BE2C (cell line): ENCODE results near the gene EXOC4.

Source experiments
- DNase-seq: peaks from one replicate; pipeline ENCODE4 v3.0.0-alpha.2; 2020
- H3K27me3 ChIP-seq: fragments of 250-450 bp; sonication (Bioruptor Pico); 2 replicates; pipeline ENCODE4 v1.5.1; 2020; ENCODE audit warnings: mild to moderate bottlenecking
- H3K36me3 ChIP-seq: fragments of 250-450 bp; sonication (Bioruptor Pico); 2 replicates; pipeline ENCODE4 v1.5.1; 2020; ENCODE audit warnings: mild to moderate bottlenecking
- H3K4me1 ChIP-seq: fragments of 250-450 bp; sonication (Bioruptor Pico); 2 replicates; pipeline ENCODE4 v1.5.1; 2020
- H3K4me3 ChIP-seq: 2 replicates; pipeline ENCODE4 v1.5.1; 2011; ENCODE audit warnings: low read depth, low read length
- H3K9me3 ChIP-seq: fragments of 250-450 bp; sonication (Bioruptor Pico); 2 replicates; pipeline ENCODE4 v1.5.1; 2020
- TF ChIP-seq, protein P1 (sequence below): IDR thresholded peaks from 2 replicates; pipeline ENCODE4 v1.5.1; 2012; ENCODE audit warnings: mild to moderate bottlenecking, low read depth, low read length

EXOC4 gene

DNA sequence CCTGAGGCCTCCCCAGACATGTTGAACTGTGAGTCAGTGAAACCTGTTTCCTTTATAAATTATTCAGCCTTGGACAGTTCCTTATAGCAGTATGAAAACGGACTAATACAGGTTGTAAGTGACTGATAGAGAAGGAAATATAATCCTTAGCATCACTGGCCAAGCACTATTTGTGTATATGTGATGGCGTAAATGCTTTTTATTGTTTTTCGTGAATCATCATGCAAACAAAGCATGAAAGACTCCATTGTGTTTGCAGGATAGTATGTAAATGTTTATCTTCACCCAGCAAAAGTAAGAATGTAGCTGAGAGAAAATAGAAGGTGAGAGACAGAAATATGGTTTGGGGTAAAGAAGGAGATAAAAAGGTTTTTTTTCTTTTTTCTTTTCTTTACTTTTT, 781.8 kb downstream of the EXOC4 start:
- Histone ChIP-seq H3K27me3 (no peaks in the 10 kb centered on the region), H3K36me3 (no peaks in the 10 kb centered on the region), H3K9me3 (no peaks in the 10 kb centered on the region), H3K4me3 (no peak overlapping the region), H3K4me1 (no peaks in the 10 kb centered on the region)
- DNase-seq = no peak
- TF ChIP-seq, protein P1, sequence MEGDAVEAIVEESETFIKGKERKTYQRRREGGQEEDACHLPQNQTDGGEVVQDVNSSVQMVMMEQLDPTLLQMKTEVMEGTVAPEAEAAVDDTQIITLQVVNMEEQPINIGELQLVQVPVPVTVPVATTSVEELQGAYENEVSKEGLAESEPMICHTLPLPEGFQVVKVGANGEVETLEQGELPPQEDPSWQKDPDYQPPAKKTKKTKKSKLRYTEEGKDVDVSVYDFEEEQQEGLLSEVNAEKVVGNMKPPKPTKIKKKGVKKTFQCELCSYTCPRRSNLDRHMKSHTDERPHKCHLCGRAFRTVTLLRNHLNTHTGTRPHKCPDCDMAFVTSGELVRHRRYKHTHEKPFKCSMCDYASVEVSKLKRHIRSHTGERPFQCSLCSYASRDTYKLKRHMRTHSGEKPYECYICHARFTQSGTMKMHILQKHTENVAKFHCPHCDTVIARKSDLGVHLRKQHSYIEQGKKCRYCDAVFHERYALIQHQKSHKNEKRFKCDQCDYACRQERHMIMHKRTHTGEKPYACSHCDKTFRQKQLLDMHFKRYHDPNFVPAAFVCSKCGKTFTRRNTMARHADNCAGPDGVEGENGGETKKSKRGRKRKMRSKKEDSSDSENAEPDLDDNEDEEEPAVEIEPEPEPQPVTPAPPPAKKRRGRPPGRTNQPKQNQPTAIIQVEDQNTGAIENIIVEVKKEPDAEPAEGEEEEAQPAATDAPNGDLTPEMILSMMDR = no peak

DNA sequence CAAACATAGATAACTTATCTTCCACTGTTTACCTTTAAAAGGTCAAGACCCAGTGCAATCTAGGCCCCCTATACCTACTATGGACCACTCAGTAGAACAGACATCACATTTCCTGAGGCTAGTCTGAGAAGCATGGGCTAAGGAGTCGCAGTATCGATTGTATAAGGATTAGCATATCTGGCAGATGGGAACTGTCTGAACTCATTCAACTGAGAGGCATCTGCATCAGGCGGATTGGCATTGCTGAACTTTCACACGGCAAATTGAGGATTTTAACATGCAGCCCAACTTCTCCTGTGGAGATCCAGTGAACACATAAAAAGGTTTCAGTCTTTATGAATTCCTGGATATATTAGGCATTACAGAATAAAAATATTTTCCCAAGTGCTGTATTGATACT, 785.1 kb downstream of the EXOC4 start:
- no peak for DNase-seq

DNA sequence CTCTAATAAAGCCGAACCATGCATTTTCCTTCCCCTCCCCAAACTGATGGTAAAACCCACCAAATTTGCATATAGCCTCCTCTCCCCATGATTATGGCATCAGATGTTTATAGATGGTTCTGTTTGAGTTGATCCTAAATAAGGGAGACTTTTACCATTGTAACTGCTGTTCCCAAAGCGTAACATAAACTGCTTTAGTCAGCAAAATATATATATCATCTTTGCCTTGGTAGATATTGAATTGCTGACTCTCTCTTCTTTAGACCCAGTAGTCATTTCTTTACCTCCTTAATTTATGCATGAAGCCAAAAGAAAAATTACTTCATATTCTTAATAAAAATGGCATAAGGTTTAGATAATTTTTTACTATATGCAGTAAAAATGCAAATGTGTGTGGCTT, 788.1 kb downstream of the EXOC4 start:
- TF ChIP-seq, protein P1 = no peak
- H3K4me1 ChIP-seq = no peaks in the 10 kb centered on the region
- H3K9me3 ChIP-seq = no peaks in the 10 kb centered on the region
- H3K4me3 ChIP-seq = no peak overlapping the region
- H3K36me3 ChIP-seq = no peaks in the 10 kb centered on the region
- DNase-seq = no peak
- H3K27me3 ChIP-seq = no peaks in the 10 kb centered on the region

More for the DNA sequence above, 785.1 kb downstream of the EXOC4 start:
- Histone ChIP-seq H3K9me3 (no peaks in the 10 kb centered on the region), H3K36me3 (no peaks in the 10 kb centered on the region), H3K27me3 (no peaks in the 10 kb centered on the region), H3K4me1 (no peaks in the 10 kb centered on the region), H3K4me3 (no peak overlapping the region)
- TF ChIP-seq, protein P1 = no peak

DNA sequence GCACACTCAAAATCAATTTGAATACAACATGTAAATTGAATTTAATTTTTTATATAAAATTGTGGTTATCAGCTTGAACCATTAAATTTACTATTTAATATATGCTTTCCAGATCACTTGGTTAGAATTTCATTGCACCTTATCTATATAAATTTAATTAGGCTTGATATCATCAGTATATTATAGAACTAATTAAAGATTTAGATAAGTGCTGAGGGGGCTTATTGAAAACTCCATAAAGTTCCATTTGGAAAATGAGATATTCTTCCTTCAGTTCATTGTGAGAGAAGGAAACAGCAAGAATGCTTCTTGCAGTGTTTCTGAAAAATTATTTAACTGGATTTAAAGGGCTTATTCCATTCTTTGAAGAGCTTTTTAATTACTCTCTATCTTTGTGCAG, 788.6 kb downstream of the EXOC4 start:
- Histone ChIP-seq H3K4me1 (no peaks in the 10 kb centered on the region), H3K27me3 (no peaks in the 10 kb centered on the region), H3K36me3 (no peaks in the 10 kb centered on the region), H3K9me3 (no peaks in the 10 kb centered on the region), H3K4me3 (no peak overlapping the region)
- DNase-seq = no peak
- TF ChIP-seq, protein P1 = no peak

DNA sequence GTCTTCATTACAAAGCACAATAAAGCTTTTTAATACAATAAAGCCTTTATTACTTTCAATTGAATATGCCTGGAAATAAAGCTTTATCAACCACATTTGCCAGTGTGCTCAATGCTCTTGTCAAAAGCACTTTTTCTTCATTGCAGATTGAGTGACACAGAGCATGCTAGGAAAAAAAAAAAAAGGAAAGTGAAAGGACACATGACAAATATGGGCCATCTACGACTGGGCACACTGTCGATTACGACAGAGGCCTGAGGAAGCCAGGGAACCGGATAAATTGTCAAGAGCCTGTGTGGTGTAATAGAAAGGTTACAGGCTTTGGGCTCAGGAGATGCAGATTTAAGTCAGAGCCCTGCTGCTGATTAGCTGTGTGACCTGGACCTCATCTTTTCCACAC, 789.4 kb downstream of the EXOC4 start:
- Histone ChIP-seq H3K9me3 (no peaks in the 10 kb centered on the region), H3K4me3 (peak overlapping the region; percentile 19), H3K27me3 (no peaks in the 10 kb centered on the region), H3K4me1 (no peaks in the 10 kb centered on the region), H3K36me3 (no peaks in the 10 kb centered on the region)
- peak; percentile 58 for DNase-seq
- TF ChIP-seq, protein P1 = no peak

DNA sequence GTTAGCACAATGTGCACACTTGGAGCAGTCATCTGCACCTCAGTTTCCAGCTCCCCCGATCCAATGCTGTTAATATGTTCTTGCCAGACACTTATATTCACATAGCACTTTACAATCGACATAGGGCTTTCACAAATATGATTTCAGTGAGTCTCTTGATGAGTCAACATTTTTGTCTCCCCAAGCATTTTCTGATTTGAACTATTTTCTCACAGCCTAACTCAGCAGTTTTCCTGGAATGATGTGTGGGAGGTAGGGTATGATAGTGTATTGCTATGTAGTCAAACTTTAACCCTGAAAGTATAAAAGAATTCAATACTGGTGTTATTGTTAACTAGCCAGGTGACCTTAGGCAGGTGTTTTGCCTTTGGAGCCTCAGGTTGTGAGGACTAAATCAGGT, 791.8 kb downstream of the EXOC4 start:
- Histone ChIP-seq H3K36me3 (no peaks in the 10 kb centered on the region), H3K9me3 (no peaks in the 10 kb centered on the region), H3K4me1 (no peaks in the 10 kb centered on the region), H3K27me3 (no peaks in the 10 kb centered on the region), H3K4me3 (no peak overlapping the region)
- TF ChIP-seq, protein P1 = no peak
- no peak for DNase-seq
